NCI-H1436 (cell line): Measurements from ENCODE around the gene DPEP1.
A peak's percentile ranks its signal among the peaks of the same experiment; 100 is the strongest.
"Not testable (repeated sequence)": the region's sequence is repeated elsewhere in the genome, so short reads cannot be mapped to it uniquely, and the experiment has no call there.

Experiments
- DNase-seq: peaks from one replicate; lab custom pipeline; 2025; lab: John Stamatoyannopoulos, UW

Gene DPEP1

DNA sequence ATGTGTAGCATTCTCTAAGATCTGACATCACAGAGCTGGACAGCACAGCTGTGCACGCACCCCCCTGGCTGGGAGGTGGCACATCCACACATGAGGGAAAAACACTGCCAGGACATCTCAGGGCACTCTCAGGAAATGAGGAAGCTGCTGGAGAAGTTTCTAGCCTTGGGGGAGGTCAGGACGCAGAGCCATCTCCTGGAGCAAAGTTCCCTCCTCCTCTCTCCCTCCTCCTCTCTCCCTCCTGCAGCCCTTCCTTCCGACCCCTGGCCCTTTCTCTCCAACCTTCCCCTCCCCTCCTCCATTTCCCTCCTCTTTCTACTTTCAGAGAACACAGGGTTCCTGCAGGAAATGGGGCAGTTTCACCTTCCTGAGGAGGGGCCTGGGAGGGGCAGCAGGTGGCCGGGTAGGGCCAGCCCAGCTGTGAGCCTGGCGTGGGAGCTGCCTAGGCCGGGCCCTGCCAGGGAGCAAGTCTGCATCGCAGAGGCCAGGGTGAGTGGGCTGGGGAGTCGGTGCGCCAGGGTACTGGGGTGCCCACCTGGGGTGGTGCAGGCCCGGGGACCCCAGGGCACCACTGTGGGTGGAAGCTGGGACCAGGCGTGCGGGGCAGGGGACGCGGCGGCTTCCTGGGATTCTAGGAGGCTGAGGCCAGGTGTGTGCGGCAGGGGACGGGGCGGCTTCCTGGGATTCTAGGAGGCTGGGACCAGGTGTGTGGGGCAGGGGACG, at the start of gene DPEP1:
Gene DPEP1 (plus strand): TSS at position 412 of the 723 bp plus-strand sequence. CDS start 16,769 bp downstream, outside the sequence.
- DNase-seq = no peak

DNA sequence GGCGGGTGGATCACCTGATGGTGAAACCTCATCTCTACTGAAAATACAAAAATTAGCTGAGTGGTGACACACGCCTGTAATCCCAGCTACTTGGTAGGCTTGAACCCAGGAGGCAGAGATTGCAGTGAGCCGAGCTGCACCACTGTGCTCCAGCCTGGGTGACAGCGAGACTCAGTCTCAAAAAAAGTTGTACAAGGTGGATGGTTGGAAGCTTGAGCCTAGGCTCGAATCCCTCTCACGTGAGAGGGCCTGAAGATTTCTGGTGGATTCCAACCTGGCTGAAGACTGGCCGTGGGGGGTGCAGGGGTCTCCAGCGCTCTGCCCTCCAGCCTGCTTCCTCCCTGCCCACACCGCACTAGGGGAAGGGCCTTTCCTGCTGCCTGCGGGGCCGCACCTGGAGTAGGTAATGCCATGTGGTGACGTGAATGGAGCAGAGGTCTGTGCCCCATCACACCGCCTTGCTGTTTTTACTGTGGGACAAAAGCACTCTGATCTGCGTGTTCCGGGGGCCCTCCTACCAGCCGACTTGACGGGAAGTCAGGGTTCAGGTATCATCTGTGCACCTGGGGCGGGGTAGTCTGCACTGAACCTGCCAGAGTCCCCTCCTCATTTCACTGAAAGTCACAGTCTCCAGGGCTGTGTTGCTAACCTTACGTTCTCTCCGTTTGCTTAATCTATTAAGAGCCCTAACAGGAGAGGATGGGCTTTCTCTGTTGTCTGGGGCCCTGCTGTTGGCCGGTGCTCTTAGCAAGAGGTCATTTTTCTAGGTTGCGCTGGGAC, 48.8 kb upstream of the DPEP1 start:
- DNase-seq = no peak

DNA sequence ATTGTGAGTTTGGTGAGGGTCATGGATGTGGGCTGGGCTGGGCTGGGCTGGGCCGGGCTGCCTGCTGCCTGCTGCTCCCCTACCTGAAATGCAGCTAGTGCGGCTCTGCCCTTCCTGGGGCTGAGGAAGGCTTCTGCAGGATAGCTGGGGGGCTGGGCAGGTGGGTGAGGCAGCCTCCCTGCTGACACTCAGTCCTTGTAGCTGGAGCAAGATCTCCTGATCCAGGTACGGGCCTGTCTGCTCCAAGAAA, 48.3 kb upstream of the DPEP1 start:
- no peak for DNase-seq

DNA sequence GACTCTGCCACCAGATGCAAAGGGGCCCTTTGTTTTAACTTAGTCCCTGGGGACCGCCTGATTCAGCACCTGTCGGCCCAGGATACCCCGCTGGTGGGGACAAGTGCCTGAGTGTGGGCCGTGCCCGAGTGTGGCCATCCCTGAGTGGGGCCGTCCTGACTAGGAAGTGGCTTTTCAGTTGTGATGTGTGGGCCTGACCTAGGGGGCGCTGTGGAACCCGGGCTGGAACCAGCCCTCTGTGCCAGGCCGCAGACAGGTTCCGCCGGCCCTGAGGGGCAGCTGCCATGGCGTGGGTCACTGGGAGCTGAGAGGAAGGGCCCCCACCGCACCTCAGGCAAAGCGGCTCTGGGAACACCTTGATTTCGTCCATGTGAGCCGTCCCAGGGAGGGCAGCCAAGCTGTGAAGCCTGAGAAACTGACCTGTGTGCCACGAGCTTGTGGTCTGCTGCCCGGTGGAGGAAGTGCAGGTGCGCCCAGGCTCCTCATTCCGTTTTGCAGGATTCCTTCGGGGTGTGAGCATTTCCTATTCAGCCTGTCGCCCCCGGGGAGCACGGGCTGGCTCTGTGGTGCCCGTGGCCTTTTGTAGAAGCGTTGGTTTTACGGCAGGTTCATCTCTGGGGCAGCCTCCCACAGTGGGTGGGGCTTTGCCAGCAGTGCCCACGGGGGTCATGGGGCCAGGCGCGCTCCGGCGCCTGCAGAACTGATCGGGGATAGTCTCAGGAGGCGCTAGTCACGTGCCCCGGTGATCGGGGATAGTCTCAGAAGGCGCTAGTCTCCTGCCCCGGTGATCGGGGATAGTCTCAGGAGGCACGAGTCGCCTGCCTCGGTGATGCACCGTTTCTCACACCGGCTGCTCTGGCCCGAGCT, 47.7 kb upstream of the DPEP1 start:
- DNase-seq = no peak

DNA sequence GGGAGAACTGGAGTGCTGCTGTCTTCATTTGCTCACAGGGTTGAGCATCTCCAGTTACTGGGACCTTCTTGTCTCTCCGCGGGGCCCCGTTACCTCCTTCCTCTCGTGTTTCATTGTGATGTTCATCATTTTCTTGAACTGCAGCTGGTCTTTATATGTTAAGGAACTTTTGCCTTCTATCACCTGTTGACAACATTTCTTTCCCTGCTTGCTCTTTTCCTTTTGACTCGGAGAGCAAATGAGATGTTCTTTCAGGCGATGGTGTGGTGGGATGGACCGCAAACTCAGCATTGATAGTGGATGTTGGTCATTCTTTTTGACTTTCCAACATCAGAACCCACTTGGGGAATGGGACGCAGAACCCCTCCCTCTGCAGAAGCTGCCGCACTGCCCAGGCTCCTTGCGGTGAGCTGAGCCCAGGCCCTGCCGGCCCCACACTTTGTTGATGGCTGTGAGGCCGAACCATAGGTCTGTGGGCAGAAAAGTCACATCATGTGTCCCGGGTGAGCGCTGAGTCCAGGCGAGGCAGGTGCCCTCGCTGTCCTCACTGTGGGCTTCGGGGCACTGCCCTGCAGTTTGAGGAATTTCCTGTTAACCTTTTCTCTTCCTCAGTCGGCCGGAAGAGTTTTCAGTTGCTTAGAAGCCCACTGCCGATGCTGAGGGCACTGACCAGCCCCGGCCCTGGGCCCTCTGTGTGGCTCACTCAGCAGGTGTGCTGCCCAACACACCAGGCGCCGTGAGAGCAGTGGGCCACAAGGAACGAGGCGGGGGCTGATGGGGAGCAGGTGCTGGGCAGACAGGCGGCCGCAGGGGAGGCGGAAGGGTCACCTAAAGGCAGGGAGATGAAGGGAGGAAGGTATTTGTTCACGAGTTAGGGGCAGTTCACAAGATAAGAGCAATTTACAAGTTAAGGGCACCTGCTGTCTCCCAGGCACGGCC, 45.5 kb upstream of the DPEP1 start:
- DNase-seq = no peak

DNA sequence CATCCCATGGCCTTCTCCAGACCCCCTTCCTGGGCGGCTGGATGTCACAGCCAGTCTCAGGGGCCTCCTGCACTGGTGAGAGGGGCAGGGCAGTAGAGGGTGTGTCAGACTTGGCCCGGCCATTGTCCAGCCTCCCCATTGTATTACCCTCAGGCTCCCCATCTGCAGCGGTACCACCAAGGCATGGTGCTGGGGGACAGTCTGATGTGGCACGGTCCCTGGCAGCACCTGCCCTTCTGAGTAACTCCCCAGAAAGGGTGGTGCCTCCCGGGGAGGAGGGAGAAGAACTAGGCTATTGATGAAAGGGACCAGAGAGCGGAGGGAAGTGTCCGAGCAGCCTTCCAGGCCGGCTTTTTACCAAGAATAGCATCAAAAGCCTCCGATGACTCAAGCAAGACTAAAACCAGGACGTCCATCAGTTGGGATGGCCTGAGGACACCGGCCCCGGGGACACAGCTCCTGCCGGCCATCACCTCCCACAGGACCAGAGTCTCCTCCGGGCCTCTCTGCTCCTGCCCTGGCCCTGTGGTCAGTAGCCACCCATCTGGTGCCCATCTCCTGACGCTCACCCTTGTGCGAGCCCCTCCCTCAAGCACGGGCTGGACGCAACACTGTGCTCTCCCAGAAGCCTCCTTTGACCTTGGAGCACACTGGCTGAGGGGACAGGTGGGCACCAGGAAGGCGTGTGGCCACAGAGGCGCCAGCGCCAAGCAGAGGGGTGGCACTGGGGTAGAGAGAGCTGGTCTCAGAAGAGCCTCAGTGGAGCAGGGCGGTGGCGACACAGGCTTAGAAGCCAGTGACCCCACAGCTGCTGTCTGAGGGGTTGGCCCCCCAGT, 43.7 kb upstream of the DPEP1 start:
- DNase-seq = no peak

DNA sequence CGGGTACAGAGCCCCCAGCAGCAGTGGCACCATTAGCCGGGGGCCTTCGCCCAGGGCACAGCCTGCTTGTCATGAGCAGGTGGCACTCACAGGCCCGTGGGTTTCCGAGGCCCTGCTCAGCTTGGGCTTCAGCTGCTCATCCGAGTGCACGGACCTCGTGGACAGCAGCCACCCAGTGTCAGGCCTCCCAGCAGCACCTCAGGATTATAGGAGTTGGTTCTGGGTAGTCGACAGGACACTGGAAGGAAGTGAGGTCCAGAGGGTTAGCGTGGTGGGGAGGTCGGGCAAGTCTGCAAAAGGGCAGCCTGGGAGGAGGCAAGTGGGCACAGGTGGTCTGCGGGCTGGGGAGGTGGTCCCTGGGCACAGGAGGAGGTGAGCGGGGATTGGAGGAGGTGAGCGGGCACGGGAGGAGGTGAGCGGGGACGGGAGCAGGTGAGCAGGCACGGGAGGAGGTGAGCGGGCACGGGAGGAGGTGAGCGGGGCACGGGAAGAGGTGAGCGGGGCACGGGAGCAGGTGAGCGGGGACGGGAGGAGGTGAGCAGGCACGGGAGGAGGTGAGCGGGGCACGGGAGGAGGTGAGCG, 43.0 kb upstream of the DPEP1 start:
- no peak for DNase-seq

DNA sequence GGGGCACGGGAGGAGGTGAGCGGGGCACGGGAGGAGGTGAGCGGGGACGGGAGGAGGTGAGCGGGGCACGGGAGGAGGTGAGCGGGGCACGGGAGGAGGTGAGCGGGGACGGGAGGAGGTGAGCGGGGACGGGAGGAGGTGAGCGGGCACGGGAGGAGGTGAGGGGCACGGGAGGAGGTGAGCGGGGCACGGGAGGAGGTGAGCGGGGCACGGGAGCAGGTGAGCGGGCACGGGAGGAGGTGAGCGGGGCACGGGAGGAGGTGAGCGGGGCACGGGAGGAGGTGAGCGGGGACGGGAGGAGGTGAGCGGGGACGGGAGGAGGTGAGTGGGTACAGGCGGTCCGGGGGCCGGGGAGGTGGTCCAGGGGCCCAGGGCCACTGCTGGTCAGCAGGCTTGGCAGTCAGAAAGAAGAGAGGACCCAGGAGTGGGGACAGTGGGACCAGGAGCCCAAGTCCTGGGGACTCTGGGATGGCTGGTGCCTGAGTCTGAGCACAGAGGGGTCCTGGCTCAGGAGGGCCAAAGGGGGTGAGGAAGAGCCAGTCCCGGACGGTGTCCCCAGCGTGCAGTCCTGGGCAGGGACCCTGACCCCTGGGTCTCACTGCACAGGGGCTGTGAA, 42.4 kb upstream of the DPEP1 start:
- DNase-seq = not testable (repeated sequence)

DNA sequence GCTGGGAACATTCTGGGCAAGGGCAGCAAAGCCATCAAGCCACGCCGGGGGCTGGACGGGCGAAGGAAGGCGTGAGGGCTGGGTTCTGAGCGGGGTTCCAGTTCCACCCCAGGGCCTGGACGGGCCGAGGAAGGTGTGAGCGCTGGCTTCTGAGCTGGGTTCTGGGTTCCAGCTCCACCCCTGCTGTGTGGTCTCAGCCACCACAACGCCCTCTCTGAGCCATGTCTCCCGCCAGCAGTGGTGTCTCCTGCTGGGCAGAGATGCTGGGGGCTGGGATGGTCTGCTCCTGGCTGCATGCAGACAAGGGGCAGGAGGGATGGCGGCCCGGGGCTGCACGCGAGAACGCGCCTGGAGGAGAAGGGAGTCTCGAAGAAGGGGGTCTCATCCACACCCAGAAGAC, 41.8 kb upstream of the DPEP1 start:
- no peak for DNase-seq

DNA sequence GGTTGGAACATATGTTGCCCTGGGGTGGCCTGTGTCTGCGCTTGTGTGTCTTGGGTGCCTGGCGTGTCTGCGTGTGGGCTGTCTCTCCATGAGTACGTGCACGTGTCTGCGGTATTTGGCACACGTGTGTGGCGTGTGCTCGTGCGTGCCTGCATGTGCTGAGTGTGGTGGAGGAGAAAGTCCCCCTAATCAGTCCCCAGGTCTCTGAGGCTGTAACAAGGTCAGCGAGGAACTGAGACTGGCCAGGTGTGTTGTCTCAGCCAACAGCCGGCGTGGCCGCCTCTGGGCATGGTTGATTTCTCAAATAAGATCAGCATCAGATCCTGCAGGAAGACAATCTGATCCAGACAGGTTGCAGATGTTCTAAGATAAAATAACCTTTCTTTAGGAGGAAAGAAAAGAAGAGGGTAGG, 41.4 kb upstream of the DPEP1 start:
- DNase-seq = no peak

DNA sequence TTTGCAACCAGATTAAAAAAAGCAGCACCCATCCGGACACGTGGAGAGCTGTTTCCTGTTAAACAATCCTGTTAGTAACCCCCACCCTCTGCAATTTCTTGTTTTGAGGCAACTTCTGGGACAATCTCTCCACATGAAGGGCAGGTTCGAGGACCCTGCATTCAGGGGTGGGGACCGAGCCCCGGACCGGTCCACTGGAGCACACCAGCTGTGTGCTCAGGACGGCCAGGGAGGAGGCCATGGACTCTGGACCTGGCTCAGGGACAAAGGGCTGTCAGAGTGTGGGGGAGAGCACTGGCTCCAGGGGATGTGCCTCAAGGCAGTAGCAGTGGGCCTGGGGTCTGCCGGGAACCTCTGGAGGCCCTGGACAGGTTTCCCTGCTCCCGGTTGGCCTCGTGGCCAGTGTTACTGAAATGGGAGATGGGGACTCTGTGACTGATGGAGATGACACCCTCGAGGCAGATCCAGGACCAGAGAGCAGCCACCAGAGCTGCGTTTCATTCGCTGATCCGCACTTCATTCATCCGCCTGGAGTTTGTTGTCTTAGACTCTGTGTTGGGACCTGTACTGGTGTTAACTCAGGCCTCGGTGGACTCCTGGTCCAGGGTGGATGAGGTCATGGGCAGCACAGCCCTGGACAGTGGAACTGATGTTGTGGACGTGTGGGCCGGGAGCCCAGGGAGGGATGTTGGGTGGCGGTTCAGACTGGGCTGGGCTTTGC, 40.8 kb upstream of the DPEP1 start:
- DNase-seq = no peak

DNA sequence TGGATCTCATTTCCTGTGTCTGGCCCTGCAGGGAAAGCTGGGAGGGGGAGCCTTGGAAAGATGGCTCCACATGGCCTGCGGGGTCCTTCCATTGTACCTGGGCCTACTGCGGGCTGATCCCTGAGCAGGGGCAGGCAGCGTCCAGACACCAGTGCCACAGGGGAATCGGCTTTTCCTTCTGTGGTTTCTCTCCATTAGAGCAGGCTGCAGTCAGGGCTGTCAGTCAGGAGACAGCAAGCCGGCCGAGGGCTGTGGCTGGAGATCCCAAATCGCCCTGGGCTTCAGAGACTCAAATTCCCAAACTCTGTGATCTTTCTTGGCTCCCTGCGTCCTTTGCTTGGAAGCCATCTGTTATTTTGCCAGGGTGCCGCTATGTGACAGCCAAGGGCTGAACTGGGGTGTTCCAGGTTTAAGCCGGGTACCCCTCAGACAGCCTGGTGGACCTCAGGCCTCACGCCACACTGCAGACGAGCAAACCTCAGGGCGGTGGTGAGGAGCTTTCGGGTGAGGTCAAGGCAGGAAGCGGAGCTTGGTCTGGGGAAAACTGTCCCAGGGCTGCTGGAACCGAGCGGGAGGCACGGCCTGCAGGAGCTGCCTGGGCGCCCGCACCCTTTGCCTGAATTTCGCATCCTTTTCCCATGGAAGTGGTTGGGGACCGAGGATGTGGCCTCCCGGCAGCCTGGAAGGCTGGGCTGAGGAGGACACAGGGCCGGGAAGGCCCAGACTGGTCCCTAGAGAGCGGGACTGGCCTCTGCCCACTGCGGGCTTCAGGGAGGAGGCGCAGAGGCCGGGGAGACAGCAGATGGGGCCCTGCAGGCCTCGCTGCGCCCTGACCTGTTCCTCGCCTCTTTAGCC, 39.4 kb upstream of the DPEP1 start:
- DNase-seq = no peak

DNA sequence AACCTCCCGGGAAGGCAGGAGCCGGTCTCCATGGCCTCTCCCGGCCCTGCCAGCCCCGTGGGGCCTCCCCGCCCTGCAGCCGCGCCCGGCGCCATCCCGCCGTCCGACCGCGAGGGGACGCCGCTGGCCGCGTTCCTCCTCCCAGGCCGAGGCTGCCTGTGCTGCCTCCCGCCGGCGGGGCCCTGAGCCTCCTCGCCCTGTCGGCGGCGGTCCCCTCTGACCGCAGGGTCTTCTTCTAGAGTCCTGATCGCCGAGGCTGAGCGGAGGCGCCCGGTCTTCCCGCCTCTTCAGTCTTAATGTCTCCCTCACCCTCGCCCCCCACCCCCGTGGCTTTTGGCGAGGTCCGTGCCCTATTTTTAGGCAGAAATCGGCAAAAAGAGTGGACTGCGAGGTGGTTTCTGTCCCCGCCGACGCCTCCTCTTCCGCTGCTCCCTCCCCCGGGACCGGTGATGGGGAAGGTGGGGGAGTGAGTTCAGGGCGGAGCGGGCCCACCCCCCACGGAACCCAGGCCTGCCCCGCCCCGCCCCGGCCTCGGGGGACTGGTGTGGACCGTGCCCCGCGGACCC, 38.7 kb upstream of the DPEP1 start:
- DNase-seq = peak; percentile 58

DNA sequence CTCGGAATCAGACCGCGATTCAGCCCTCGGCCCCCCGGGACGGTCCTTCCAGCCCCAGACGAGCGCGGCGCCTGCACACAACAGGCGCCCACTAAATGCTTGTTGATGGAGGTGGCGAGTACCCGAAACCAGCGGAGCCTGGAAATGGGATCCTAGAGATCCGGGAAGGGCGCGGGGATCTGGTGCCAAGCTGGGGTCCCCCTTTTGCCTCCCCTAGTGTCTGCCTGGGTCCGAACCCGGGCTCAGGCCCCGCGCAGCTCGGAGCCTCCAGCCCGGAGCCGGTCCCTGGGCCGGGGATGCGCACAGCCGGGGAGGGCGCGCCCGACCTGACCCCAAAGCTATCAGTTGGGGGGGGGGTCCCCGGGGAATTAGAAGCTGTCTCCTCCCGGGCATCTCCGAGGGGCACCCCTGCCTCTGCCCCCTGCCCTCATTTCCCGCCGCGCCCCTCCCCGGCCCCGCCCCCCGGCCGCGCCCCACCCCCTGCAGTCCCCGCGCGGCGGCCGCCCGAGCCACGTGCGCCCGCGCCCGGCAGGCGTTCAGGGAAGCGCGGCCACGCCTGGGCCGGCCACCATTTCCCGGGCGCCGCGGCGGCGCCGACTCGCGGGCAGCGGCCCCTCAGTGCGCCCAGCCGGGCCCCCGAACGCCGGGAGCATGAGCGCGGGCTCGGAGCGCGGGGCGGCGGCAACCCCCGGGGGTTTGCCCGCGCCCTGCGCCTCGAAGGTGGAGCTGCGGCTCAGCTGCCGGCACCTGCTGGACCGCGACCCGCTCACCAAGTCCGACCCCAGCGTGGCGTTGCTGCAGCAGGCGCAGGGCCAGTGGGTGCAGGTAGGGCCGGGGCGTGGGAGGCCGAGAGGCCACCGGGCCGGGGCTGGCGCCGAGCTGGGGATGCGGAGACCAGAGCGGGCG, 37.9 kb upstream of the DPEP1 start, which contains the start of gene CPNE7:
Gene CPNE7 (plus strand): TSS at position 512 of the 906 bp plus-strand sequence. CDS start 140 bp downstream, at position 652.
- no peak for DNase-seq

DNA sequence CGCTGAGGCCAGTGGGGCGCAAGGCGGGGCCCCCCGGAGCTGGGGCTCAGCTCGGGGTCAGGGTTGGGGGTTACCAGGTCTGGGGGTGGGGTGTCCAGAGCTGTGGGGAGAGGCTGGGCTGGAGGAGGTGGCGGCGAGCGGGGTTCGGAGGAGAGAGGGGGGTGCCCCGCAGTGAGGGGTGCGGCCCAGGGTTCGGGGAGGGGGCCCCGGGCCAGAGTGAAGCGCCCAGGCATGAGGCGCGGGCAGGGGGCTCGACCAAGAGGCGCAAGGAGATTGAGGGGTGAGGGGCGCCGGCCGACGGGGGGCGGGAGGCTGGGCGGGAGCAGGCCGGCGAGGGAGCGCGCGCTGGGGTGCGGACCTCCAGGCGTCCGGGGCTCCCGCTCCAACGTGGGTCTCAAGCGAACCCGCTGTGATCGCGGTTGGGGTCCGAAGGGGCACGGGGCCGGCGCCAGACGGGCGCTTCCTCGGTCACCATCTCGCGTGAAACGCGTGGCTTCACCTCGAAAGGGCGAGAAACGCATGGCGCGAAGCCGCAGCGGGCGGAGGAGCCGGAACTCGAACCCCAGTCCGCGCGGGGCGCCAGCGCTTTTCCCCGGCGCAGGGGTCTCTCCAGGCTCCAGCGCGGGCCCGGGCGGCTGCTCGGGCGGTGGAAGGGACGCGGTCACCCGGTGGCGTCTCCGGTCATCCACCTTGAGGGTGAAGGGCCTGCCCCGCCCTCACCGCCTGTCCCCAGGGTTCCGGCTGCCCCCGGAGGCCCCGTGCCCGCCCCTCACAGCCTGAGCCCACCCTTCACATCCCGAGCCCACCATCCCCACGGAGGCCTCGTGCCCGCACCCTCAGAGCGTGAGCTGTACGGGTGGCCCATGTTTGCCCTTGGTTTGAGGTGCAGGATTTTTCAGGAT, 37.0 kb upstream of the DPEP1 start:
- DNase-seq = no peak
